Osteoblast (primary cell): ENCODE data around the gene SLC17A7. TPM values are rescaled to one million over a fixed set of nuclear protein-coding genes. Genes with fewer than 3 reads are reported as not detected.
A peak's percentile ranks its signal among the peaks of the same experiment; 100 is the strongest.

Experiments
- DNase-seq: peaks from one replicate; pipeline ENCODE4 v3.0.0; 2011; ENCODE audit warnings: low spot score, mixed read lengths; ENCODE audit not compliant: insufficient read length; ENCODE audit errors: missing footprints
- H2AFZ ChIP-seq: 2 replicates; pipeline ENCODE4 v1.6.0; 2011; ENCODE audit warnings: mild to moderate bottlenecking, low read length
- H3K27ac ChIP-seq: 2 replicates; pipeline ENCODE4 v1.5.1; 2011; ENCODE audit warnings: mild to moderate bottlenecking, low read depth, low read length, moderate library complexity
- H3K27me3 ChIP-seq: 2 replicates; pipeline ENCODE4 v1.6.0; 2012; ENCODE audit warnings: mild to moderate bottlenecking, control low read depth, inconsistent platforms, low read length, moderate library complexity; ENCODE audit not compliant: insufficient read depth
- H3K36me3 ChIP-seq: 2 replicates; pipeline ENCODE4 v1.5.1; 2011; ENCODE audit warnings: mild to moderate bottlenecking, low read length, control low read depth, moderate library complexity; ENCODE audit not compliant: insufficient read depth
- H3K4me1 ChIP-seq: 2 replicates; pipeline ENCODE4 v1.5.1; 2011; ENCODE audit warnings: mild to moderate bottlenecking, low read length, control low read depth, moderate library complexity; ENCODE audit not compliant: insufficient read depth
- H3K4me2 ChIP-seq: 2 replicates; pipeline ENCODE4 v1.6.0; 2011; ENCODE audit warnings: mild to moderate bottlenecking, low read length; ENCODE audit not compliant: insufficient read depth
- H3K4me3 ChIP-seq: fragments of 200-600 bp; sonication (generic); 3 replicates; pipeline ENCODE4 v1.5.1; 2012; ENCODE audit warnings: mild to moderate bottlenecking, low read length, inconsistent platforms; ENCODE audit not compliant: insufficient read depth
- H3K79me2 ChIP-seq: 2 replicates; pipeline ENCODE4 v1.6.0; 2012; ENCODE audit warnings: mild to moderate bottlenecking, low read length, control low read depth, inconsistent platforms; ENCODE audit not compliant: insufficient read depth
- H3K9me3 ChIP-seq: 2 replicates; pipeline ENCODE4 v1.5.1; 2011; ENCODE audit warnings: low read depth, low read length, control low read depth
- H4K20me1 ChIP-seq: 2 replicates; pipeline ENCODE4 v1.6.0; 2012; ENCODE audit warnings: mild to moderate bottlenecking, low read length, control low read depth; ENCODE audit not compliant: insufficient read depth
- CTCF ChIP-seq: IDR thresholded peaks from 2 replicates; pipeline ENCODE4 v1.5.1; 2011; ENCODE audit warnings: mild to moderate bottlenecking, low read depth, low read length, moderate library complexity; ENCODE audit errors: extremely low read depth
- total RNA-seq: library from RNA; depleted of rRNA; stranded (reverse); fragments of >200 nt; gene quantifications from 2 replicates; pipeline ENCODE4 v1.2.3, GENCODE V29; 2012

The SLC17A7 gene
- total RNA-seq, 1 donor = under 0.01 TPM

- no peaks in the 10 kb centered on the region for H3K9me3 ChIP-seq
- peaks cover 74% of the 10 kb centered on the region for H3K27me3 ChIP-seq
- no peaks in the 10 kb centered on the region for H3K79me2 ChIP-seq
- H3K4me1 ChIP-seq = peaks cover 3% of the 10 kb centered on the region
- no peaks in the 10 kb centered on the region for H3K36me3 ChIP-seq
- H2AFZ ChIP-seq = no peak overlapping the region
- peak; percentile 69 for DNase-seq
- H3K27ac ChIP-seq = no peak overlapping the region
- no peak overlapping the region for H3K4me3 ChIP-seq
- no peak for TF ChIP-seq CTCF
- no peaks in the 10 kb centered on the region for H4K20me1 ChIP-seq
- H3K4me2 ChIP-seq = no peak overlapping the region
Observed at GRCh38 chr19:49436381-49437017, 4.8 kb downstream of the SLC17A7 start.

GRCh38 chr19:49435670-49436069 lies 5.7 kb downstream of the SLC17A7 start:
- no peak overlapping the region for H3K27ac ChIP-seq
- H2AFZ ChIP-seq = no peak overlapping the region
- no peak overlapping the region for H3K4me2 ChIP-seq
- no peaks in the 10 kb centered on the region for H3K36me3 ChIP-seq
- peaks cover 74% of the 10 kb centered on the region for H3K27me3 ChIP-seq
- H3K79me2 ChIP-seq = no peaks in the 10 kb centered on the region
- no peak for TF ChIP-seq CTCF
- H3K4me1 ChIP-seq = peaks cover 3% of the 10 kb centered on the region
- no peaks in the 10 kb centered on the region for H3K9me3 ChIP-seq
- H4K20me1 ChIP-seq = no peaks in the 10 kb centered on the region
- DNase-seq = no peak
- no peak overlapping the region for H3K4me3 ChIP-seq

GRCh38 chr19:49434907-49435583 lies 6.3 kb downstream of the SLC17A7 start:
- no peaks in the 10 kb centered on the region for H3K36me3 ChIP-seq
- DNase-seq = peak; percentile 85
- no peaks in the 10 kb centered on the region for H3K9me3 ChIP-seq
- H3K27ac ChIP-seq = no peak overlapping the region
- peaks cover 74% of the 10 kb centered on the region for H3K27me3 ChIP-seq
- H2AFZ ChIP-seq = no peak overlapping the region
- H3K4me2 ChIP-seq = no peak overlapping the region
- H3K79me2 ChIP-seq = no peaks in the 10 kb centered on the region
- H4K20me1 ChIP-seq = no peaks in the 10 kb centered on the region
- no peak for TF ChIP-seq CTCF
- no peak overlapping the region for H3K4me3 ChIP-seq
- no peaks in the 10 kb centered on the region for H3K4me1 ChIP-seq

- H3K4me1 ChIP-seq = no peaks in the 10 kb centered on the region
- DNase-seq = peak; percentile 68
- H2AFZ ChIP-seq = no peak overlapping the region
- no peak overlapping the region for H3K4me3 ChIP-seq
- H3K27ac ChIP-seq = no peak overlapping the region
- no peaks in the 10 kb centered on the region for H4K20me1 ChIP-seq
- TF ChIP-seq CTCF = no peak
- peaks cover 74% of the 10 kb centered on the region for H3K27me3 ChIP-seq
- no peaks in the 10 kb centered on the region for H3K9me3 ChIP-seq
- H3K79me2 ChIP-seq = no peaks in the 10 kb centered on the region
- no peak overlapping the region for H3K4me2 ChIP-seq
- H3K36me3 ChIP-seq = no peaks in the 10 kb centered on the region
Observed at GRCh38 chr19:49433240-49433901, 8.0 kb downstream of the SLC17A7 start.
